Left ventricle myocardium inferior (tissue), 1 donor: Measurements from ENCODE around the gene NET1. TPM values are rescaled to one million over a fixed set of nuclear protein-coding genes. Genes with fewer than 3 reads are reported as not detected.

Experiments
- DNase-seq: peaks from one replicate; pipeline ENCODE4 v3.0.0-alpha.2; 2020
- H3K27ac ChIP-seq: fragments of 200-600 bp; replicated peaks from 2 replicates; pipeline ENCODE4 v1.8.0; 2021
- H3K27me3 ChIP-seq: fragments of 200-600 bp; 2 replicates; pipeline ENCODE4 v1.8.0; 2021; ENCODE audit warnings: low read depth
- H3K36me3 ChIP-seq: fragments of 200-600 bp; 2 replicates; pipeline ENCODE4 v1.8.0; 2021
- H3K4me1 ChIP-seq: fragments of 200-600 bp; 2 replicates; pipeline ENCODE4 v1.8.0; 2021
- H3K4me3 ChIP-seq: fragments of 200-600 bp; 2 replicates; pipeline ENCODE4 v1.8.0; 2021; ENCODE audit warnings: mild to moderate bottlenecking, moderate library complexity
- H3K9me3 ChIP-seq: fragments of 200-600 bp; replicated peaks from 2 replicates; pipeline ENCODE4 v1.8.0; 2021
- CTCF ChIP-seq: fragments of 200-600 bp; IDR thresholded peaks from 2 replicates; pipeline ENCODE4 v1.8.0; 2021; ENCODE audit warnings: antibody characterized with exemption, mild to moderate bottlenecking, borderline replicate concordance
- intact Hi-C: fragments of 100-400 bp; cut with micrococcal nuclease; formaldehyde crosslinking; loops from one replicate; pipeline ENCODE4 v1.11.0; 2022
- total RNA-seq: library from RNA; stranded (reverse); fragmentation: NEBNext Ultra II Directional; extraction: Animal tissue kit (Norgen Biotek cat#: 25700); gene quantifications from one replicate; pipeline ENCODE4 v1.2.1, GENCODE V29; 2021
- donor health status: DM: no; HTN: yes; CAD: no; lungs with severe emphysema.

NET1 gene
- total RNA-seq, 1 donor from 2014 or later: 11.3 TPM

- Histone ChIP-seq H3K27ac (no peak overlapping the region), H3K4me1 (no peaks in the 10 kb centered on the region), H3K9me3 (no peaks in the 10 kb centered on the region), H3K27me3 (peaks cover 15% of the 10 kb centered on the region), H3K4me3 (no peak overlapping the region), H3K36me3 (no peaks in the 10 kb centered on the region)
- DNase-seq: no peak
- intact Hi-C loops: no loop called here
- no peak for TF ChIP-seq CTCF
Observed at GRCh38 chr10:5481121-5481520, 68.8 kb downstream of the NET1 start.

DNA sequence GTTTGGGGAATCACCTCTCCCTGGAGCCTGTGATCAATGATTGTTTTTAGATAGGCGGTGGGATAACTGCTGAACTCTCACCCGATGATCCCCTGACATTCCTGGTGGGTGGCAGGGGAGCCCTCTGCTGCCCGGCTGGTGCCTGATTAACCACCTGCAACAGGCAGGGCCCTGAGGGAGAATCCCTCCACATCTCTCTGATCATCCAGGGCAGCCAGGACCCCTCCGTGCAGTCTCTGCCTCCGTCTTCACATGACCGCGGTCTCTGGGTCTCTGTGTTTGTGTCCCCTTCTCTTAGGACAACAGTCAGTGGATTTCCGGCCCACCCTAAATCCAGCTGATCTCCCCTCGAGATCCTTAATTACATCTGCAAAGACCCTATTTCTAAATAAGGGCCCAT is 69.7 kb downstream of the NET1 start:
- H3K4me3 ChIP-seq: no peak overlapping the region
- no peaks in the 10 kb centered on the region for H3K36me3 ChIP-seq
- H3K27me3 ChIP-seq: peaks cover 24% of the 10 kb centered on the region
- no peak for DNase-seq
- no peak overlapping the region for H3K27ac ChIP-seq
- intact Hi-C loops: no loop called here
- H3K9me3 ChIP-seq: no peaks in the 10 kb centered on the region
- H3K4me1 ChIP-seq: no peaks in the 10 kb centered on the region
- no peak for TF ChIP-seq CTCF

GRCh38 chr10:5484205-5484604 is 71.8 kb downstream of the NET1 start:
- no peaks in the 10 kb centered on the region for H3K9me3 ChIP-seq
- H3K36me3 ChIP-seq: no peaks in the 10 kb centered on the region
- no peak overlapping the region for H3K27ac ChIP-seq
- no peaks in the 10 kb centered on the region for H3K4me1 ChIP-seq
- intact Hi-C loops: no loop called here
- H3K4me3 ChIP-seq: no peak overlapping the region
- DNase-seq: no peak
- H3K27me3 ChIP-seq: peaks cover 28% of the 10 kb centered on the region
- no peak for TF ChIP-seq CTCF

DNA sequence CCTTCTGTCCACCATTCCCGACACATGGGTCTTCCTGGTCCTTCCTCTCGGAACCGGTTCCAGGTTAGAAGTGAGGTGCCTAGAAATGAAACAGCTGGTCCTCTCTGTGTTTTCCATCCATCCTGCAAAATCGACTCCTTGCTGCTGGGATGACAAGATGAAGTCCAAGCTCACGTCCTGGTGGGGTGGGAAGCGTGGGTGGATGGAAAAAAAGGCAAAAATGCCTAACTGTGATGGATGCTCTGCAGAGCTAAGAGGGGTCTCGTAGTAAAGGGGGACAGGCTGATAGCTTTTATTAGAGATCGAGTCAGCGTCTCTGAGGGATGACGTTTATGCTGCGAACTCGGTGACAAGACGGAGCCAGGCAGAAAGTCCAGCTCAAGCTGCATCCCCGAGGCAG is 72.9 kb downstream of the NET1 start:
- no peak for TF ChIP-seq CTCF
- DNase-seq: no peak
- intact Hi-C loops: no loop called here
- Histone ChIP-seq H3K4me3 (no peak overlapping the region), H3K27me3 (peaks cover 28% of the 10 kb centered on the region), H3K27ac (no peak overlapping the region), H3K4me1 (no peaks in the 10 kb centered on the region), H3K36me3 (no peaks in the 10 kb centered on the region), H3K9me3 (no peaks in the 10 kb centered on the region)

DNA sequence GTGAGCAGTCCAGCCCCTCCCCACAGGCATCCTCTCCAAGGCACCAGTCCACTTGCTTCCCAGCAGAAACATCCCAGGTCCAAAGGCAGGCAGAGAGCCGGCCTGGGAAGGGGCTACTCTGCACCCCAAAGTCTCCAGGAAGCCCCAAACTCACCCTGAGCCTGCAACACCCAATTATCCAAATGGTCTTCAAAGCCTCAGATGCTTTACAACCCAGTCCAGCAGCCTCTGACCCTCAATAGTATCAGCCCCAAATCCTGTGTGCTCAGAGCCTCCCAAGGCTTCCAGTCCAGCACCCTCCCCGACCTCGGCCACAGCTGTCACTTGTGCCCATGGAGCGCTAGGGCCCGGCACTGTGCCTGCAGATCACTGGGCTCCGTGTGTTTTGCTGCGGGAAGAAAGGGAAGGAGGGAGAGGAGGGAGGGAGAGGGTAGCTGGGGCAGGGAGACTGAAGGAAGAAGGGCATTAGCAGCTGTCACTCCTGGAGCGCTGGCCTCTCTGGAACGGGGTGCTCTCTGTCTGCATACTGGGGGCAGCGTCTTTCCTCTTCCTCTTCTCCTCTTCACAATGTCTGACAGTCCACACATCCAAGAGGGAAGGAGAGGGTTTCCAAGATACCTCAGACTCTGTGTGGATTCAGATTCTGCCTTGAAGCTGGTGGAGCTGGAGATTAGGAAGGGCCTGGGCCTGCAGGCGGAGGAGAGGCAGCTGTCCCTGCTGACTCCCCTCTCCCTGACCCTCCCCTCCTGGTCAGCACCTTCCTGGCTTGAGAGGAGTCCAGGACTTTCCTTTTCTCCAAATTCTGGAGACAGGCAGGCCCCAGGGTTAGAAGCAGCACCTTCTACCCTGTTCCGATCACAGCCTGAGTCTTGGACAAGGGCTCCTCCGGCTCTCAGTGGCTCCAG is 73.8 kb downstream of the NET1 start:
- Histone ChIP-seq H3K9me3 (no peaks in the 10 kb centered on the region), H3K36me3 (no peaks in the 10 kb centered on the region), H3K27ac (no peak overlapping the region), H3K27me3 (peaks cover 28% of the 10 kb centered on the region), H3K4me3 (no peak overlapping the region), H3K4me1 (no peaks in the 10 kb centered on the region)
- no peak for TF ChIP-seq CTCF
- intact Hi-C loops: no loop called here
- DNase-seq: no peak
